Endodermal cell (in vitro differentiated cells): ENCODE results near the gene CELF2. TPM values are rescaled to one million over a fixed set of nuclear protein-coding genes. Genes with fewer than 3 reads are reported as not detected.
A peak's percentile ranks its signal among the peaks of the same experiment; 100 is the strongest.

Experiments
- DNase-seq: peaks from one replicate; pipeline ENCODE4 v3.0.0-alpha.2; 2017
- H3K27ac ChIP-seq: 2 replicates; pipeline ENCODE4 v1.5.1; 2013; ENCODE audit warnings: mild to moderate bottlenecking, low read depth, low read length, moderate library complexity
- H3K27me3 ChIP-seq: 2 replicates; pipeline ENCODE4 v1.6.1; 2013; ENCODE audit warnings: mild to moderate bottlenecking, low read length, moderate library complexity; ENCODE audit not compliant: insufficient read depth, control insufficient read depth, poor library complexity, severe bottlenecking
- H3K36me3 ChIP-seq: 2 replicates; pipeline ENCODE4 v1.7.0; 2013; ENCODE audit warnings: mild to moderate bottlenecking, low read length, moderate library complexity; ENCODE audit not compliant: control insufficient read depth, insufficient read depth
- H3K4me1 ChIP-seq: one replicate; pipeline ENCODE4 v1.7.0; 2013; ENCODE audit warnings: low read length; ENCODE audit not compliant: control insufficient read depth, insufficient read depth
- H3K4me3 ChIP-seq: 2 replicates; pipeline ENCODE4 v1.5.1; 2013; ENCODE audit warnings: mild to moderate bottlenecking, low read length, moderate library complexity
- H3K9ac ChIP-seq: 2 replicates; pipeline ENCODE4 v1.6.1; 2013; ENCODE audit warnings: mild to moderate bottlenecking, low read length, moderate library complexity; ENCODE audit not compliant: poor library complexity, severe bottlenecking; ENCODE audit errors: extremely low read depth
- H3K9me3 ChIP-seq: 2 replicates; pipeline ENCODE4 v1.6.1; 2013; ENCODE audit warnings: mild to moderate bottlenecking, low read length, moderate library complexity; ENCODE audit not compliant: control insufficient read depth
- H3K27ac Mint-ChIP-seq: 2 replicates; pipeline ENCODE4 v1.8.0; 2020; ENCODE audit warnings: mixed read lengths
- H3K27me3 Mint-ChIP-seq: 2 replicates; pipeline ENCODE4 v1.8.0; 2021; ENCODE audit warnings: mild to moderate bottlenecking, mixed read lengths; ENCODE audit not compliant: insufficient read depth
- H3K36me3 Mint-ChIP-seq: 2 replicates; pipeline ENCODE4 v1.8.0; 2020; ENCODE audit warnings: low read depth, mixed read lengths
- H3K4me1 Mint-ChIP-seq: 2 replicates; pipeline ENCODE4 v1.8.0; 2020; ENCODE audit warnings: mixed read lengths
- H3K4me3 Mint-ChIP-seq: 2 replicates; pipeline ENCODE4 v1.8.0; 2020; ENCODE audit warnings: mild to moderate bottlenecking, moderate library complexity, mixed read lengths
- H3K9me3 Mint-ChIP-seq: 2 replicates; pipeline ENCODE4 v1.8.0; 2020; ENCODE audit warnings: mild to moderate bottlenecking, mixed read lengths
- CTCF ChIP-seq: fragments of 200-600 bp; sonication (generic); conservative IDR thresholded peaks from 2 replicates; pipeline ENCODE4 v1.5.0; 2021; ENCODE audit warnings: antibody characterized with exemption, mild to moderate bottlenecking
- WGBS, 2 experiments: methylation state at CpG; one replicate each; pipeline versions ENCODE4 v1.1.5 to v1.1.7; 2013; ENCODE audit warnings: missing lambda C conversion rate in 2 of 2, mixed read lengths in 1 of 2; ENCODE audit not compliant: insufficient coverage in 1 of 2, insufficient read length in 1 of 2; 5-methylcytosine and 5-hydroxymethylcytosine counted together
- total RNA-seq, 2 donors: library from RNA; stranded (reverse); fragmentation: NEBNext Ultra II Directional in 1 of 2; extraction: Animal tissue kit (Norgen Biotek cat#: 25700) in 1 of 2; gene quantifications; 2 replicates in 1 of 2; 3 replicates in 1 of 2; pipeline ENCODE4 v1.2.1, GENCODE V29; 2021

CELF2 gene
- total RNA-seq, 2 donors from 2014 or later = 79.9 to 96.1 TPM

- no peak for TF ChIP-seq CTCF
- Histone ChIP-seq H3K4me3 (no peak overlapping the region), H3K36me3 (peaks cover 86% of the 10 kb centered on the region), H3K27ac (no peak overlapping the region), H3K4me1 (no peaks in the 10 kb centered on the region), H3K9ac (no peak overlapping the region), H3K9me3 (no peaks in the 10 kb centered on the region), H3K27me3 (no peaks in the 10 kb centered on the region)
- Mint-ChIP-seq H3K4me3 (no peak overlapping the region), H3K4me1 (peaks cover 3% of the 10 kb centered on the region), H3K27me3 (no peaks in the 10 kb centered on the region), H3K36me3 (peaks cover 70% of the 10 kb centered on the region), H3K9me3 (no peaks in the 10 kb centered on the region), H3K27ac (peak overlapping the region; percentile 37)
- WGBS, 2 experiments = 87 to 93% methylated on average over 3 to 11 of the region's 11 CpGs
- no peak for DNase-seq
These were observed 309.4 kb downstream of the CELF2 start for GRCh38 chr10:11326913-11327616.

- H3K27me3 Mint-ChIP-seq = no peaks in the 10 kb centered on the region
- no peaks in the 10 kb centered on the region for H3K4me1 ChIP-seq
- TF ChIP-seq CTCF = no peak
- H3K27ac ChIP-seq = no peak overlapping the region
- peak overlapping the region; percentile 23 for H3K27ac Mint-ChIP-seq
- no peaks in the 10 kb centered on the region for H3K9me3 Mint-ChIP-seq
- no peak overlapping the region for H3K4me3 Mint-ChIP-seq
- H3K36me3 ChIP-seq = peaks cover 83% of the 10 kb centered on the region
- no peak overlapping the region for H3K9ac ChIP-seq
- no peak overlapping the region for H3K4me3 ChIP-seq
- peaks cover 3% of the 10 kb centered on the region for H3K4me1 Mint-ChIP-seq
- DNase-seq = no peak
- peaks cover 69% of the 10 kb centered on the region for H3K36me3 Mint-ChIP-seq
- 88 to 90% methylated on average over 10 to 17 of the region's 17 CpGs for WGBS, 2 experiments
- no peaks in the 10 kb centered on the region for H3K9me3 ChIP-seq
- H3K27me3 ChIP-seq = no peaks in the 10 kb centered on the region
These were observed 310.8 kb downstream of the CELF2 start for GRCh38 chr10:11328264-11329061.

GRCh38 chr10:11329062-11329673, 311.5 kb downstream of the CELF2 start:
- Mint-ChIP-seq H3K4me3 (no peak overlapping the region), H3K4me1 (peaks cover 3% of the 10 kb centered on the region), H3K9me3 (no peaks in the 10 kb centered on the region), H3K27me3 (no peaks in the 10 kb centered on the region), H3K36me3 (peaks cover 64% of the 10 kb centered on the region), H3K27ac (peak overlapping the region; percentile 23)
- Histone ChIP-seq H3K27me3 (no peaks in the 10 kb centered on the region), H3K4me3 (no peak overlapping the region), H3K9ac (no peak overlapping the region), H3K9me3 (no peaks in the 10 kb centered on the region), H3K4me1 (no peaks in the 10 kb centered on the region), H3K36me3 (peaks cover 83% of the 10 kb centered on the region), H3K27ac (no peak overlapping the region)
- no peak for TF ChIP-seq CTCF
- no peak for DNase-seq
- WGBS, 2 experiments = 84 to 89% methylated on average over 3 to 12 of the region's 12 CpGs
